GM12865 (cell line): Measurements from ENCODE around the gene CUL5.
"Not testable (repeated sequence)": the region's sequence is repeated elsewhere in the genome, so short reads cannot be mapped to it uniquely, and the experiment has no call there.

ENCODE experiments used
- DNase-seq: peaks from one replicate; pipeline ENCODE4 v3.0.0; 2010; ENCODE audit warnings: low read depth
- H3K4me3 ChIP-seq: 2 replicates; pipeline ENCODE4 v1.5.1; 2011; ENCODE audit warnings: mild to moderate bottlenecking, low read depth, low read length, control low read depth
- TF ChIP-seq, protein P1 (sequence below): IDR thresholded peaks from 2 replicates; pipeline ENCODE4 v1.5.1; 2011; ENCODE audit warnings: low read length, control low read depth, low read depth, inconsistent platforms; ENCODE audit not compliant: insufficient read depth; ENCODE audit errors: missing control alignments

Gene CUL5

GRCh38 chr11:108125096-108125495, 116.4 kb downstream of the CUL5 start:
- no peak overlapping the region for H3K4me3 ChIP-seq
- TF ChIP-seq, protein P1, sequence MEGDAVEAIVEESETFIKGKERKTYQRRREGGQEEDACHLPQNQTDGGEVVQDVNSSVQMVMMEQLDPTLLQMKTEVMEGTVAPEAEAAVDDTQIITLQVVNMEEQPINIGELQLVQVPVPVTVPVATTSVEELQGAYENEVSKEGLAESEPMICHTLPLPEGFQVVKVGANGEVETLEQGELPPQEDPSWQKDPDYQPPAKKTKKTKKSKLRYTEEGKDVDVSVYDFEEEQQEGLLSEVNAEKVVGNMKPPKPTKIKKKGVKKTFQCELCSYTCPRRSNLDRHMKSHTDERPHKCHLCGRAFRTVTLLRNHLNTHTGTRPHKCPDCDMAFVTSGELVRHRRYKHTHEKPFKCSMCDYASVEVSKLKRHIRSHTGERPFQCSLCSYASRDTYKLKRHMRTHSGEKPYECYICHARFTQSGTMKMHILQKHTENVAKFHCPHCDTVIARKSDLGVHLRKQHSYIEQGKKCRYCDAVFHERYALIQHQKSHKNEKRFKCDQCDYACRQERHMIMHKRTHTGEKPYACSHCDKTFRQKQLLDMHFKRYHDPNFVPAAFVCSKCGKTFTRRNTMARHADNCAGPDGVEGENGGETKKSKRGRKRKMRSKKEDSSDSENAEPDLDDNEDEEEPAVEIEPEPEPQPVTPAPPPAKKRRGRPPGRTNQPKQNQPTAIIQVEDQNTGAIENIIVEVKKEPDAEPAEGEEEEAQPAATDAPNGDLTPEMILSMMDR: no peak
- no peak for DNase-seq

DNA sequence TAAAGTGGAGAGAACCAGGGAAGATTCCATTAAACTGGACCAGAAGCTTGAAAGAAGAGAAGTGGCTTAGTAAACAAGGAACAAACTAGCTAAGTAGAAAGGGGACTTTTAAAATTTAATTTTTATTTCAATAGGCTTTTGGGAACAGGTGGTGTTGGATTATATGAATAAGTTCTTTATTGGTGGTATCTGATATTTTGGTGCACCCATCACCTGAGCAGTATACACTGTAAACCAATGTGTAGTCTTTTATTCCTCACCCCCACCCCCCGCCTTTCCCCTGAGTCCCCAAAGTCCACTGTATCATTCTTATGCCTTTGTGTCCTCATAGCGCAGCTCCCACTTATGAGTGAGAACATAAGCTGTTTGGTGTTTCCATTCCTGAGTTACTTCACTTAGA, 120.1 kb downstream of the CUL5 start:
- no peak for DNase-seq
- TF ChIP-seq, protein P1: no peak
- H3K4me3 ChIP-seq: no peak overlapping the region

GRCh38 chr11:108131993-108132392, 123.3 kb downstream of the CUL5 start:
- DNase-seq: no peak
- TF ChIP-seq, protein P1: no peak
- H3K4me3 ChIP-seq: no peak overlapping the region

DNA sequence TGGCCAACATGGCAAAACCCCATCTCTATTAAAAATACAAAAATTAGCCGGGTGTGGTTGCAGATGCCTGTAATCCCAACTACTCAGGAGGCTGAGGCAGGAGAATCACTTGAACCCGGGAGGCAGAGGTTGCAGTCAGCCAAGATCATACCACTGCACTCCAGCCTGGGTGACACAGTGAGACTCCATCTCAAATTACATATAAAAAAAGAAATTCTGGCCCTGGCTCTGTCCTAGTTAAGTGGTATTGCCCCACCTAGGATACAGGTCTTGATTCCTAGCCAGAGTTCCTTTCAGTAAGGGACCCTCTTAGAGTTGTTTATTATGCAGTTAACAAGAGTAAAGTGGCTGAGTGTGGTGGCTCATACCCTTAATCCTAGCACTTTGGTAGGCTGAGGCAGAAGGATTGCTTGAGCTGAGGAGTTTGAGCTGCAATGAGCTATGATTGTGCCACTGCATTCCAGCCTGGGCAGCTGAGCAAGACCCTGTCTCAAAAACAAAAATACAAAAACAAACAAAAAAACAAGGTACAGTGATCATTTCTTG, 124.4 kb downstream of the CUL5 start:
- DNase-seq, H3K4me3 ChIP-seq: not testable (repeated sequence)

DNA sequence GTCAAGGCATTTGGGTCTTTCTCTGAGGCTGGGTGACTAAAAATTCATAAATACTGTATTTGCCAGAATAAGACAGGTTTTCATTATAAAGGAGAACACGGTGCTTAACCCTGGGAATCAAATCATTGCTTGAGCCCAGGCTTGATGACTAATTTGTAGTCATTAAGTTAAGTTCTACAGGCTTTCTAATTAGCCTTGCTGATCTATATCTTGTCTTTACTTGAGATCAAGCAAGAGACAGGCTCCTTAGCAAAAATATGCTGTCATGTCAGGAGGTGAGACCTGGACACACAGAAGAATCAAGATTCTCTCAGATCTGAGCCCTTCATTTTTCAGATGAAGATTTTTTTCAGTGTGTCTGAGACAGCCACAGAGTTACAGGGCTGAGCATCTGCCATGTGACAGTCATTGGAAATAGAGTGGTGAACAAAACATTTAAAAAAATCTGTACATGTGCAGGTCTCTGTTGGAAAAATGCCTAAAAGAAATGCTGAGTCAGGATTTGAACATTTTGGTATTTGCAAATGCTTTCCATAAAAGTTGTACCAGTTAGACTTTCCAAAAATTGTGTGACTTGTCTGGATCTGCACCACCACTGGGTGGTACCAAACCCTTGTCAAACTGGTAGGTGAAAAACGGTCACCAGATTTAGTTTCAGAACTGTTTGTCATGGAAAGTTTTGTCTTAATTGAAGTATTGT, 127.3 kb downstream of the CUL5 start:
- TF ChIP-seq, protein P1: peak; percentile 28
- H3K4me3 ChIP-seq: no peak overlapping the region
- DNase-seq: peak; percentile 49

- DNase-seq: no peak
- TF ChIP-seq, protein P1: no peak
- H3K4me3 ChIP-seq: no peak overlapping the region
These were observed 128.5 kb downstream of the CUL5 start for GRCh38 chr11:108137212-108137611.

DNA sequence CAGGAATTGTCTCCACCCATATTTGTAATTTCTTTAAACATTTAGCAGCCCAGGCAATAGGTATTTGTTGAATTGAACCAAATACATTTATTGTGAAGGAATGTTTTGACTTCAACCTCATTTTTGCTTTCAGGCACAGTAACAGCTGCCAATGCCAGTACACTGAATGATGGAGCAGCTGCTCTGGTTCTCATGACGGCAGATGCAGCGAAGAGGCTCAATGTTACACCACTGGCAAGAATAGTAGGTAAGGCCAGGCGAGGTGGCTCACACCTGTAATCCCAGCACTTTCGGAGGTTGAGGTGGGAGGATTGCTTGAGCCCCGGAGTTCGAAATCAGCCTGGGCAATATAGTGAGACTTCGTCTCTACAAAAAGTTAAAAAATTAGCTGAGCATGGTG, 133.6 kb downstream of the CUL5 start:
- no peak overlapping the region for H3K4me3 ChIP-seq
- no peak for DNase-seq
- TF ChIP-seq, protein P1: no peak
